NCI-H128 (cell line): ENCODE results near the gene TLK1.
"Not testable (repeated sequence)": the region's sequence is repeated elsewhere in the genome, so short reads cannot be mapped to it uniquely, and the experiment has no call there.

Source experiments
- DNase-seq: peaks from one replicate; lab custom pipeline; 2025; ENCODE audit not compliant: unreplicated experiment; lab: John Stamatoyannopoulos, UW

Gene TLK1

GRCh38 chr2:171086352-171087290, 74.1 kb downstream of the TLK1 start:
- no peak for DNase-seq

- no peak for DNase-seq
Measured at GRCh38 chr2:171084128-171084527, 76.6 kb downstream of the TLK1 start.

- no peak for DNase-seq
Measured at GRCh38 chr2:171083451-171083850, 77.2 kb downstream of the TLK1 start.

- DNase-seq = no peak
Measured at GRCh38 chr2:171081649-171082111, 79.0 kb downstream of the TLK1 start.

- DNase-seq = no peak
Measured at GRCh38 chr2:171080607-171081006, 80.1 kb downstream of the TLK1 start.

GRCh38 chr2:171076422-171076821, 84.3 kb downstream of the TLK1 start:
- not testable (repeated sequence) for DNase-seq

GRCh38 chr2:171072164-171072563, 88.5 kb downstream of the TLK1 start:
- DNase-seq = no peak

GRCh38 chr2:171069286-171069956, 91.3 kb downstream of the TLK1 start:
- DNase-seq = no peak

DNA sequence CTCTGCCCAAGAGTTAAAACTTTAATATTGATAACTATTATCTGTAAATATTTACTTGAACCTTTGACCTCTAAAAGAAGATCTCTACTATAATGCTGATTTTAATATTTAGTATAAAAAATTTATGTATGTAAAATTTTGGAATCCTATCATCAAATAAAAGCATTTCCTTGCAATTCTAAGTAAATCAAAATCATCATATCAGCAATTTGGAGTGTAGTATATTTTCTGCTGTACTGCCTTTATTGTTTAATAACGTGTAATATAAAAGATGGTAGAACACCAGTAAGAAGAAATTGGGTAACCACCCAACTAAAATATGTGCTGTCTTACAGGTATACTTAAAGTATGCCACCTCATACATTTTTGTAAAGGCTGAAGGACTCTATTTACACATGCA, 94.6 kb downstream of the TLK1 start:
- DNase-seq = no peak

DNA sequence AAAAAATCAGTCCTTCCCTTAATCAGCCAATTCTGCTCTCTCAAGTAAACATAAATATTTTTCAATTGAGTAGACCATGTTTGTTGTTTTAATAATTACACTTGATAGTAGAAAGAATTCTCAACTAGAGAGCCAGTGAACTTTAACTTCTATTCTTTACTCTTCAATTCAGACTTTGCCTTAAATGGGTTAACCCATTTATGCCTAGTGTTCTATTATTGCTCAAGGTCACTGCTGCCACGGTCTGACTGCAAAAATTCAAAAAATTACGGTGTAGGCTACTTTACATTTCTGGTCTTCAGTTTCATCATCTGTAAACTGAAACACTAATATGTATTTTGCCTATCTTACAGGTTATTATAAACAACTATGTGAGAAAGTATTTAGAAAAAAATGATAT, 103.1 kb downstream of the TLK1 start:
- no peak for DNase-seq

DNA sequence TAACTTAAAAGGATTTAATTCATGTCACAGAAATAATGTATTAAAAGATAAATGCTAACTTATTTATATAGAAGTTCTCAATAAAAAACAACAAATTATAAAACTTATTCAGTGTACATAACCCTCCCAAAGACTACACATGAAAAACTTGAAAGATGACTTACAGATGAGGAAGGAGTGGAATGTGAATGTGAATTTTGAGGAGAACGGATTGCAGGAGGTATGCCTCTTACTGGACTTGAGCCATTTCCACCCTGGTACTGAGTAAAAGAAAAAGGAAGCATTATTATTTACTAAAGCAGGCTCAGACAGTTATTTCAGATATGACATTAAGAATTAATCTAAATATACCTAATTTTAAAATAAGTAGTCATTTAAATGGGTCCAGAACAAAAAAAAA, 104.4 kb downstream of the TLK1 start:
- DNase-seq = no peak

- DNase-seq = no peak
Measured at GRCh38 chr2:171049691-171050090, 111.0 kb downstream of the TLK1 start.

DNA sequence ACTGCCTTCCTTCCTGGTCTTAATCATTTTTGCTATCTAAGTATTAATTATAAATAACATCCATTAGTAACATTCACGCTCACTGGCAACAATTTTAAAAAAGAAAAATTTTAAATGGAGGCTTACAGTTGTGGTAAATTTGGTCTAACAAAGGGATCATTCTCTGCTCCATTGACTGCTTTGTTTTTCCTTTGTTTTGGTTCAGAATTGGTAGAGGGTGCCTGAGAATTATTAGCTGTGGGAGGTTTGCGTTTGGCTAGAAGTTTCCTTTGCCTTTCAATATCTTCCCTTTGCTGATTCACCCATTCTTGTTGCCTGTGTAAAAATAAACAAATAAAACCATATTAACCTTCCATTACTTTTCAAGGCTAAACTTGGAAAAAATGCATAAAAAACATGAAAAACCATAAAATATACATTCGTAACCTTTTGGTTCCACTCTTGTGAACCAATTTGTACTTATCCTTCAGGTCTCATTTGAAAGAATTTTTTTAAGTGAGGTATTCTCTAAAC, 114.6 kb downstream of the TLK1 start:
- DNase-seq = no peak

- DNase-seq = no peak
Measured at GRCh38 chr2:171044416-171044815, 116.3 kb downstream of the TLK1 start.

DNA sequence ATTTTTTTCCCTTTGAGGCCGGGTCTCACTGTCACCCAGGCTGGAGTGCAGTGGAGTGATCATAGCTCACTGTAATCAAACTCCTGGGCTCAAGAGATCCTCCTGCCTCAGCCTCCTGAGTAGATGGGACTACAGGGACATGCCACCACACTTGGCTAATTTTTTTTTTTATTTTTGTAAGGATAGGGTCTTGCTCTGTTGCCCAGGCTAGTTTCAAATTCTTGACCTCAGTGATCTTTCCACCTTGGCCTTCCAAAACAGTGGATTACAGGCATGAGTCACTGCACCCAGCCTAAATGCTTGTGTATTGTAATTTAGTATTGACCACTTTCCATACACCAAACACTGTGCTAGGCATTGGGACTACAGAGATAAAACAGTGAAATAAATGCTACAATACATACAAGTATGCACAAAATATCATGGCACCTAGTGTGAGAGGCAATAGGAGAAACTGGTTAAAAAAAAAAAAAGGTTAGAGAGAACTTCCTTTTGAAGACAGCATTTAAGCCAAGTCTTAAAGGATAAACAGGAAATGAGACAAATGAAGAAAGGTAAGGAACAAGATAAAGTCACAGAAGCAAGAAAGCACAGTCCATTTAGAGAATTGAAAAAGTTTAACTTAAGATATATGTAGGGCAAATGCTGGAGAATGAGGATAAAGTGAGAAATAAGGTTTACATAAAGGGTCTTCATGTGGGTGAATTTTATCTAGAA, 118.3 kb downstream of the TLK1 start:
- no peak for DNase-seq

- DNase-seq = no peak
Measured at GRCh38 chr2:171036532-171036931, 124.2 kb downstream of the TLK1 start.

GRCh38 chr2:171034315-171034714, 126.4 kb downstream of the TLK1 start:
- DNase-seq = no peak

- DNase-seq = no peak
Measured at GRCh38 chr2:171025214-171025613, 135.5 kb downstream of the TLK1 start.

DNA sequence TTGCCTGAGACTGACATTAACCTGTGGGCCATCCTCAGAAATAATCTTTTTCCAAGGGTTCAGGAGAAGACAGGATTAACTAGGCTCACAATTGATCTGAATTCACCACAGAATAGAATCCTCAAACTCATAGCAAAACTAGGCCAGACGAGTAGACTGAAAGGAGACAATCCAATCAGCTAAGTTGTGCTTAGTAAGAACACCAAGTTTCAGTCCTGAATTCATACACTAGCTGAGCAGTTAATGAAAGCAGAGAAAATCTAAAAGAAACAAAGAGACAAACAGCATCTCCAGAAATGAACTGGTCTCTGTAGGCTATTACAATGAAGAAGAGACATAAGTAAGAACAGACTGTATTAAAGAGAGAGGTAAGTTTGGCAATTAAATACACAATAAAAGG, 142.2 kb downstream of the TLK1 start:
- no peak for DNase-seq

DNA sequence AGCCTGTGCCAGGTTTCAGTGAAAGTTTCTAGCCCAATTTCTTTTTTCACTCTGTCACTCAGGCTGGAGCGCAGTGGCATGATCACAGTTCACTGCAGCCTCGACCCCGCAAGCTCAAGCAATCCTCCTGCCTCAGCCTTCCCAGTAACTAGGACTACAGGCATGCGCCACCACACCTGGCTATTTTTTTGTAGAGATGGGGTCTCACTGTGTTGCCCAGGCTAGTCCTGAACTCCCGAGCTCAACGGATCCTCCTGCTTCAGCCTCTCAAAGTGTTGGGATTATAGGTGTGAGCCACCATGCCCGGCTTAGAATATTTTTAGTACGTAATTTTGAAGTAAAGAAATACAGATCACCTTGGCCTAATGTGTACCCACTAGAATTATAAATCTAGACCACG, 144.6 kb downstream of the TLK1 start:
- DNase-seq = no peak

GRCh38 chr2:171013851-171014250, 146.8 kb downstream of the TLK1 start:
- no peak for DNase-seq
